AG10803 (cell line): ENCODE measurements around the gene POLA1.

Source experiments
- DNase-seq: peaks from one replicate; pipeline ENCODE4 v3.0.0; 2010; ENCODE audit warnings: low read depth
- H3K4me3 ChIP-seq: 2 replicates; pipeline ENCODE4 v1.5.1; 2011; ENCODE audit warnings: mild to moderate bottlenecking, low read length, control low read depth
- TF ChIP-seq, protein P1 (sequence below): conservative IDR thresholded peaks from 2 replicates; pipeline ENCODE4 v1.5.1; 2011; ENCODE audit warnings: mild to moderate bottlenecking, low read length, control low read depth, inconsistent platforms

The POLA1 gene

GRCh38 chrX:24741330-24741729, 47.6 kb downstream of the POLA1 start:
- no peak for DNase-seq
- TF ChIP-seq, protein P1, sequence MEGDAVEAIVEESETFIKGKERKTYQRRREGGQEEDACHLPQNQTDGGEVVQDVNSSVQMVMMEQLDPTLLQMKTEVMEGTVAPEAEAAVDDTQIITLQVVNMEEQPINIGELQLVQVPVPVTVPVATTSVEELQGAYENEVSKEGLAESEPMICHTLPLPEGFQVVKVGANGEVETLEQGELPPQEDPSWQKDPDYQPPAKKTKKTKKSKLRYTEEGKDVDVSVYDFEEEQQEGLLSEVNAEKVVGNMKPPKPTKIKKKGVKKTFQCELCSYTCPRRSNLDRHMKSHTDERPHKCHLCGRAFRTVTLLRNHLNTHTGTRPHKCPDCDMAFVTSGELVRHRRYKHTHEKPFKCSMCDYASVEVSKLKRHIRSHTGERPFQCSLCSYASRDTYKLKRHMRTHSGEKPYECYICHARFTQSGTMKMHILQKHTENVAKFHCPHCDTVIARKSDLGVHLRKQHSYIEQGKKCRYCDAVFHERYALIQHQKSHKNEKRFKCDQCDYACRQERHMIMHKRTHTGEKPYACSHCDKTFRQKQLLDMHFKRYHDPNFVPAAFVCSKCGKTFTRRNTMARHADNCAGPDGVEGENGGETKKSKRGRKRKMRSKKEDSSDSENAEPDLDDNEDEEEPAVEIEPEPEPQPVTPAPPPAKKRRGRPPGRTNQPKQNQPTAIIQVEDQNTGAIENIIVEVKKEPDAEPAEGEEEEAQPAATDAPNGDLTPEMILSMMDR = no peak
- H3K4me3 ChIP-seq = no peak overlapping the region

DNA sequence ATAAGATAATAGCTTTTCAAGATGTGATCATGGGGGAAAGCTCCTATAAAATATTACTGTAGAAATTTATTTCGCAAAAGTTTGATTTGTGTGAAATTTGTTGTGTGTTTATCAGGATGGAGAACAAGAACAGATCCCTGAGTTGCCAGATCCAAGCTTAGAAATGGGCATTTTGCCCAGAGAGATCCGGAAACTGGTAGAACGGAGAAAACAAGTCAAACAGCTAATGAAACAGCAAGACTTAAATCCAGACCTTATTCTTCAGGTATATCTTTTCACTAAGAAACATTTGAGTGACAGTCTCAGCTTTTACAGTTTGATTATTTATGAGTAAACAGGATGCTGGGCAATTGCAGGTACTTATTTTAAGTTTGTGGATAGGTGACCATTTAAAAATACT, 54.5 kb downstream of the POLA1 start:
- DNase-seq = no peak
- no peak overlapping the region for H3K4me3 ChIP-seq
- TF ChIP-seq, protein P1 = no peak

GRCh38 chrX:24759786-24760185, 66.1 kb downstream of the POLA1 start:
- no peak overlapping the region for H3K4me3 ChIP-seq
- TF ChIP-seq, protein P1 = no peak
- DNase-seq = no peak

DNA sequence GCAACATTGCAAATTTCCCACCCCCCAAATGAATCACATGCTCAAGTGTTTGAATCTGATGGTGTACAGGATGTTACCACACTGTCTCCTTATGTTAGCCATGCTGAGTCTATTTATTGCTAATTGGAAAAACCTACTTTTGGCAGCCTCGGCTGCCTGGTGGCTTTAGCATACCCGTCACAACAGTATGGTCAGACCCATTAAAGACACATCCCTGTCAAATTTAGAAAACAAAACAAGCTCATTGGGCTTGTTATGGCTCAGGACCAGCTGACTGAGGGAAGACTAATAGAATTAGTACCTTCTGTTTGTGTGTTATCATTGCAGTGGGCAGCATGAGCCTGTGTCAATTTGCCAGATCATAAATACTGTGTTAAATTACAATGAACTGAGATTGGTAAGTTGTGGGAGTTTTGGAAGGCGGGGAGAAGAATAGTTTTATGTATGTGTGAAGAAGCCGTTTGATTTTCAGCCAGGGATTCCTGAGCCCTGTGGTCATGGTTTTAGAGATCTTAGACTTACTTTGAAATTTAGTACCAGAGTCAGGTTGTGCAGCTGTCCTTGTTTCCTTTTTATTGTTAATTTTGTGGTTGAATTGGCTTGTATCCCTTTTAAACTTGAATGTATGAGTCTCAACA, 66.8 kb downstream of the POLA1 start:
- H3K4me3 ChIP-seq = no peak overlapping the region
- DNase-seq = peak; percentile 61
- TF ChIP-seq, protein P1 = no peak

GRCh38 chrX:24761306-24761705, 67.6 kb downstream of the POLA1 start:
- TF ChIP-seq, protein P1 = no peak
- no peak overlapping the region for H3K4me3 ChIP-seq
- no peak for DNase-seq

GRCh38 chrX:24763989-24764388, 70.3 kb downstream of the POLA1 start:
- TF ChIP-seq, protein P1 = no peak
- no peak overlapping the region for H3K4me3 ChIP-seq
- no peak for DNase-seq

- no peak overlapping the region for H3K4me3 ChIP-seq
- TF ChIP-seq, protein P1 = no peak
- DNase-seq = no peak
Measured at GRCh38 chrX:24767557-24767956, 73.8 kb downstream of the POLA1 start.
